Kidney epithelial cell (primary cell): Measurements from ENCODE around the gene GFPT2. TPM values are rescaled to one million over a fixed set of nuclear protein-coding genes. Genes with fewer than 3 reads are reported as not detected.

Source experiments
- DNase-seq: peaks from one replicate; pipeline ENCODE4 v3.0.0-alpha.2; 2010; ENCODE audit warnings: low read depth
- H3K27me3 ChIP-seq: 2 replicates; pipeline ENCODE4 v1.6.0; 2011; ENCODE audit warnings: low read length; ENCODE audit not compliant: control insufficient read depth, insufficient read depth
- H3K36me3 ChIP-seq: 2 replicates; pipeline ENCODE4 v1.5.1; 2011; ENCODE audit warnings: low read length; ENCODE audit not compliant: control insufficient read depth, insufficient read depth
- H3K4me3 ChIP-seq: 2 replicates; pipeline ENCODE4 v1.5.1; 2011; ENCODE audit warnings: low read depth, mild to moderate bottlenecking, control low read depth, low read length
- total RNA-seq: library from RNA; depleted of rRNA; stranded (reverse); fragments of >200 nt; gene quantifications from 2 replicates; pipeline ENCODE4 v1.2.3, GENCODE V29; 2015
- TF ChIP-seq, protein P1 (sequence below): IDR thresholded peaks from 2 replicates; pipeline ENCODE4 v1.5.1; 2011; ENCODE audit warnings: mild to moderate bottlenecking, moderate library complexity, low read length, control low read depth, inconsistent platforms; ENCODE audit not compliant: insufficient read depth, poor library complexity, severe bottlenecking

Gene GFPT2
- total RNA-seq, 1 donor from 2014 or later: 7.7 TPM

DNA sequence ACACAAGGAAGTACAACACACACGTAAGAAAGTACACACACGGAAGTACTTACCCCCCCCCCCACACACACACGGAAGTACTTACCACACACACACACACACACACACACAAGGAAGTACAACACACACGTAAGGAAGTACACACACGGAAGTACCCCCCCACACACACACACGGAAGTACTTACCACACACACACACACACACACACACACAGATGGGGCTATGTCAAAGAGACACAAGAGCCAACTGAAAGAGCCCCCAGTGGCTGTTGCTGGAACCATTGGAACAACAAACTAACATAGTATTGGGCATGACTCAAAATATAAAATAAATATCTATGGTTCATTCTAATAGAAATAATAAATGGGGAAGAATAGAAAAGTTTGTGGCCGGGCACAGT lies 56.4 kb downstream of the GFPT2 start:
- DNase-seq: no peak
- no peaks in the 10 kb centered on the region for H3K36me3 ChIP-seq
- no peak overlapping the region for H3K4me3 ChIP-seq
- TF ChIP-seq, protein P1, sequence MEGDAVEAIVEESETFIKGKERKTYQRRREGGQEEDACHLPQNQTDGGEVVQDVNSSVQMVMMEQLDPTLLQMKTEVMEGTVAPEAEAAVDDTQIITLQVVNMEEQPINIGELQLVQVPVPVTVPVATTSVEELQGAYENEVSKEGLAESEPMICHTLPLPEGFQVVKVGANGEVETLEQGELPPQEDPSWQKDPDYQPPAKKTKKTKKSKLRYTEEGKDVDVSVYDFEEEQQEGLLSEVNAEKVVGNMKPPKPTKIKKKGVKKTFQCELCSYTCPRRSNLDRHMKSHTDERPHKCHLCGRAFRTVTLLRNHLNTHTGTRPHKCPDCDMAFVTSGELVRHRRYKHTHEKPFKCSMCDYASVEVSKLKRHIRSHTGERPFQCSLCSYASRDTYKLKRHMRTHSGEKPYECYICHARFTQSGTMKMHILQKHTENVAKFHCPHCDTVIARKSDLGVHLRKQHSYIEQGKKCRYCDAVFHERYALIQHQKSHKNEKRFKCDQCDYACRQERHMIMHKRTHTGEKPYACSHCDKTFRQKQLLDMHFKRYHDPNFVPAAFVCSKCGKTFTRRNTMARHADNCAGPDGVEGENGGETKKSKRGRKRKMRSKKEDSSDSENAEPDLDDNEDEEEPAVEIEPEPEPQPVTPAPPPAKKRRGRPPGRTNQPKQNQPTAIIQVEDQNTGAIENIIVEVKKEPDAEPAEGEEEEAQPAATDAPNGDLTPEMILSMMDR: no peak
- H3K27me3 ChIP-seq: peaks cover 2% of the 10 kb centered on the region

DNA sequence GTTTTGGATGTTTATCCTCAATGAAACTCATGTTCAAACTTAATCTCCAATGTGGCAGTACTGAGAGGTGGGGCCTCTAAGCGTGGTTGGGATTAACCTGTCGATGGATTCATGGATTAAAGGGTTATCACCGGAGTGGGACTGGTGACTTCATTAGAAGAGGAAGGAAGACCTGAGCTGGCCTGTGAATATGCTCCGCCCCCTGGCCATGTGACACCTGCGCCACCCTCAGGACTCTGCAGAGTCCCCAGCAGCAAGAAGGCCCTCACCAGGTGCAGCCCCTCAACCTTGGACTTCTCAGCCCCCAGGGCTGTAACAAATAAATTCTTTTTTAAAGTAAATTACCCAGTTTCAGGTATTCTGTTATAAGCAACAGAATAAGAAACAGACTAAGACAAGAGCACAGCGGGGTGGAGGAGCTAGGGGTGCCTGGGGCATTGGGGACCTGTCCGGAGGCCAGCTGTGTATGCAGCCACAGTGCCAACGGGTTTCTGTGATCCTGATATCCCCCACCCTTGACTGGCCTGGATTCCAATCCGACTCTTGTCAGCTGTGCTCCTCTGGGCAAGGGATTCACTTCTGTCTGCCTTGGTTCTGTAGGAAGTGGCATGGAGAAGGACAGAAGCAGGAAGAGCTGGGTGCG lies 58.1 kb downstream of the GFPT2 start:
- H3K36me3 ChIP-seq: no peaks in the 10 kb centered on the region
- TF ChIP-seq, protein P1: no peak
- H3K4me3 ChIP-seq: no peak overlapping the region
- no peaks in the 10 kb centered on the region for H3K27me3 ChIP-seq
- DNase-seq: no peak

DNA sequence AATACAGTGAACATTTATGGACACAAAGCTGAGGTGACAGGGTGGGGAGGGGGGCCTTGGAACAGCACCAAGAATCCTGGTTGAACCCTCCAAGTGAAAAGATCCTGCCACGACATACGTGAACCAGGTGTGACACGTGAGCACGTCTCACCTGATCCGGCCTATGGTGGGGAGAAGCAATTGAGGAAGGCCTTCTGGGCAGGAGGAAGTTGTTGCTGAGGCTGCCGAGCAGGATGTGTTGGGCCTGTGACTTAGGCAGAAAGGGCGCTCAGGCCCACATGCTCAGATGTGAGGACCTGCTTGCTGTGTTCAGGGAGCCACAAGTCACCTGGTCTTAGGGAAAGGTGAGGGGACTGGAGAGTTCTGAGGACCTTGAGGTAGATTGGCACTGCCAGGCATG lies 58.7 kb downstream of the GFPT2 start:
- no peak for DNase-seq
- Histone ChIP-seq H3K27me3 (no peaks in the 10 kb centered on the region), H3K36me3 (no peaks in the 10 kb centered on the region), H3K4me3 (no peak overlapping the region)
- TF ChIP-seq, protein P1: no peak

DNA sequence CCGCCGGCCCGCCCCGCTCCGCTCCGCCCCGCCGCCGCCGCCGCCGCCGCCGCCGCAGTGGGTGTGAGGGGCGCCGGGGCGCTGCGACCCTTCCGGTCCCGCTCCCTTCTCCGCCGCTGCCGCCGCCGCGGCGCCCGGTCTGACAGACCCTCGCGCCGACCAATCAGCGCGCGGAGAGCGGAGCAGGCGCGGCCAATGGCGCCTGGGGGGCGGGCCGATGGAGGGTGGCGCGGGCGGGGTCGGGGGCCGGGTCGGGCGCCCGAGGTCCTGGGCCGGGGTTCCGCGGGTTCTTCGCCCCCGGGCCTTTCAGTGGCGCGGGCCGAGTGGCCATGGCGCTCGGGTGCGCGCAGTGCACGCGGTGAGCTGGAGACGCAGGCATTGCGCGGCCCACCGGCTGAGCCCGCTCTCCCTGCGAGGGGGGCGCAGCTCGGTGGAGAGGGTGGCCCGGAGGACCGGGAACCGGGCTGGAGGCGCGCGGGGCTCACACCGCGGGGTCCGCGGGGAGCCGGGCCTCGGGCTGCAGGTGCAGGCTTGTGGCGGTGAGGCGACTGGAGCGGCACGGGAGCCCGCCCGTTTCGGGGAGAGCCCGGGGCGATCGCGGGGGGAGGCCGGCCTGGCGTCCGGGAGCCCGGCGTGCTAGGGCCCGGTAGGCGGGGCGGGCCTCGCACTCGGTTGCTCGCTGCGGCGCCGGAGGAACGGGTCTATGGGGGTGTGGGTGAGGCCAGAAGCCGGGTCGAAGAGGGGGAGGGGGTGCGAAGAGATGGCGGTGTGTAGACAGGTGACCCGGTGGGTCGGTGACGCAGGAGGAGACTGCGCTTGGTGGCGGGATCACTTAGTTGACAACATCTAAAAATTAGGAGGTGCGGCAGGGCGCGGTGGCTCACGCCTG lies 60.9 kb downstream of the GFPT2 start, which contains the start of gene MAPK9:
MAPK9 (minus strand) TSS at position 141 of the 889 bp plus-strand sequence. CDS start 11,522 bp downstream, outside the sequence.
- peak within 1 kb of the TSS; percentile 56 for H3K4me3 ChIP-seq
- DNase-seq: no peak
- no peaks in the 10 kb centered on the region for H3K36me3 ChIP-seq
- H3K27me3 ChIP-seq: no peaks in the 10 kb centered on the region
- TF ChIP-seq, protein P1: no peak

DNA sequence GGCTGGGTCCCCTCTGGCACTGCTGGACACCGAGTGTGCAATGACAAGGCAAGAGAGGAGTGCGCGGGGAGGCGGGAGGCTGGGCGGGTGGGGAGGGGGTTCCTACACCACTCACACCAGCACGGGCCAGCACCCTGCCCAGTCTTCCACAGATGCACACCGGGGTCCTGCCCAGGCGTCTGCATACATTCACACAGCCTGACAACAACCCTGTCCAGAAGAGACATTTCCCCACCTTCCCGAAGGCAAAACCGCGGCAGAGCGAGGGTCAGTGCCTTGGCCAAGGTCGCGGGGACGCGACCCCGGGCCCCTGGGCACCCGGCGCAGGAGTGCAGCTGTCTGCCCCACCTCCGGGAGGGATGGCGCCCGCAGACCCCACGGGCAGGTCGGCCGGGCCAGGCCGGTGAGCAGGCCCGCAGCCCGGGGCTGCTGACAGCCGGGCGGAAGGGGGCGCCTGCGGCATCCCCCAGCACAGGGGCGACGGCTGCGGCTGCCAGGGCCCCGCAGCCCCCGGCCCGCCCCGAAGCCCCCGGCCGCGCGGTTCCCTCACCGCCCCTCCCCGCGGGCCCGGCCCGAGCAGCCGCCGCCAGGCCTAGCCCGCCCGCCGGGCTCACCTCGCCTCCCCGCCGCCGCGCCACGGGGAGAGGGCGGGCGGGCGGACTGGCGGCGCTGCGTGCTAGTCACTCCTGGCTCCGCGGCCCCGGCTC lies 61.7 kb downstream of the GFPT2 start:
- H3K27me3 ChIP-seq: no peaks in the 10 kb centered on the region
- H3K4me3 ChIP-seq: peak overlapping the region; percentile 56
- H3K36me3 ChIP-seq: no peaks in the 10 kb centered on the region
- DNase-seq: no peak
- TF ChIP-seq, protein P1: no peak
